Measurements from ENCODE around the gene KRTAP17-1.
"Not testable (repeated sequence)": the region's sequence is repeated elsewhere in the genome, so short reads cannot be mapped to it uniquely, and the experiment has no call there.

Gene KRTAP17-1, protein sequence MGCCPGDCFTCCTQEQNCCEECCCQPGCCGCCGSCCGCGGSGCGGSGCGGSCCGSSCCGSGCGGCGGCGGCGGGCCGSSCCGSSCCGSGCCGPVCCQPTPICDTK

DNA sequence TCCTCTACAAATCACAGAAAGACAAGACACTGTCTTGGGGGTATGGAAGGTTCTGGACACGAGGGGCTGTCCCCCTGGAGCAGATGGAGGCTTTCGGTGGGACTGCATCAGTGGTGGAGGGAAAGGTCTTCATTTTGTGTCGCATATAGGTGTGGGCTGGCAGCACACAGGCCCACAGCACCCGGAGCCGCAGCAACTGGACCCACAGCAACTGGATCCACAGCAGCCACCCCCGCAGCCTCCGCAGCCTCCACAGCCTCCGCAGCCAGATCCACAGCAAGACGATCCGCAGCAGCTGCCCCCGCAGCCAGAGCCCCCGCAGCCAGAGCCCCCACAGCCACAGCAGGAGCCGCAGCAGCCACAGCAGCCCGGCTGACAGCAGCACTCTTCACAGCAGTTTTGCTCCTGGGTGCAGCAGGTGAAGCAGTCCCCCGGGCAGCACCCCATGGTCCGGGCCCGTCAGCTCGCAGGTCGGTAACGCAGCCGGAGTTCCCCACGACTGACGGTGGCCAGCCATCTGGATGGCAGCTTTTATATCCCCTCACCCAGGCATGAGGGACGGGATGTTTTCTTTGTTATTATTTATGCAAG, at the start of gene KRTAP17-1:
Gene KRTAP17-1, minus strand, starts transcription at position 507 of the 591 bp plus-strand sequence. Its CDS starts 60 bp downstream, at position 447.
- Histone ChIP-seq H3K9me3 (ENCODE audit: control insufficient read depth in 2 of 2, low read length in 2 of 2) (no peaks in the 10 kb centered on the region), H3K4me3 (ENCODE audit: low read length in 2 of 2) (no peak within 1 kb of the TSS), H3K27me3 (ENCODE audit: control insufficient read depth in 2 of 2, insufficient read depth in 2 of 2, low read length in 2 of 2) (peaks cover 2 to 6% of the 10 kb centered on the region in 2 donors), H3K36me3 (ENCODE audit: control insufficient read depth in 2 of 2, insufficient read depth in 2 of 2, low read length in 2 of 2) (no peaks in the 10 kb centered on the region), H3K9ac (ENCODE audit: low read depth in 1 of 2, low read length in 2 of 2) (no peak within 1 kb of the TSS), H3K27ac (ENCODE audit: low read depth in 2 of 2, low read length in 2 of 2) (no peak within 1 kb of the TSS), H3K4me1 (ENCODE audit: control insufficient read depth in 2 of 2, insufficient read depth in 2 of 2, low read length in 2 of 2) (no peaks in the 10 kb centered on the region)

DNA sequence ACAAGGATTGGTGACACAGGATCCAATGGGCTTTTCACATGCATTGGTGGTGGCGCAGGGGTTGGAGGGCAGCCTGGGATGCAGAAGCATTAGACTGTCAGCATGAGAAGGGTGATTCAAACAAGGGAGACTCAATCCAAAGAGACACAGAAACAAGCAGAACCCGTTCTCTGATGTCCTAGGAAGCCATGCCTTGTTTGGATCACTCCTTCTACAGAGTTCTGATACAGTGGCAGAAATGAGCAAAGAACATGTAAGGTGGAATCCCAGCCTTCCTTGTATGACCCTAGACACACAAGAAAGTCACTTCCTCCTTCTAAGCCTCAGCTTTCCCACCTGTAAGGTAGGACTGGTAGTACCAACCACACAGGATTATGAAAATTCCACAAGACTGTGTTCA, 48.4 kb upstream of the KRTAP17-1 start:
- Histone ChIP-seq H3K27ac (ENCODE audit: low read depth in 2 of 2, low read length in 2 of 2) (no peak overlapping the region), H3K27me3 (ENCODE audit: control insufficient read depth in 2 of 2, insufficient read depth in 2 of 2, low read length in 2 of 2) (peaks cover 0 to 3% of the 10 kb centered on the region in 2 donors), H3K9me3 (ENCODE audit: control insufficient read depth in 2 of 2, low read length in 2 of 2) (no peaks in the 10 kb centered on the region), H3K36me3 (ENCODE audit: control insufficient read depth in 2 of 2, insufficient read depth in 2 of 2, low read length in 2 of 2) (no peaks in the 10 kb centered on the region), H3K4me3 (ENCODE audit: low read length in 2 of 2) (no peak overlapping the region), H3K4me1 (ENCODE audit: control insufficient read depth in 2 of 2, insufficient read depth in 2 of 2, low read length in 2 of 2) (no peaks in the 10 kb centered on the region), H3K9ac (ENCODE audit: low read depth in 1 of 2, low read length in 2 of 2) (no peak overlapping the region)

DNA sequence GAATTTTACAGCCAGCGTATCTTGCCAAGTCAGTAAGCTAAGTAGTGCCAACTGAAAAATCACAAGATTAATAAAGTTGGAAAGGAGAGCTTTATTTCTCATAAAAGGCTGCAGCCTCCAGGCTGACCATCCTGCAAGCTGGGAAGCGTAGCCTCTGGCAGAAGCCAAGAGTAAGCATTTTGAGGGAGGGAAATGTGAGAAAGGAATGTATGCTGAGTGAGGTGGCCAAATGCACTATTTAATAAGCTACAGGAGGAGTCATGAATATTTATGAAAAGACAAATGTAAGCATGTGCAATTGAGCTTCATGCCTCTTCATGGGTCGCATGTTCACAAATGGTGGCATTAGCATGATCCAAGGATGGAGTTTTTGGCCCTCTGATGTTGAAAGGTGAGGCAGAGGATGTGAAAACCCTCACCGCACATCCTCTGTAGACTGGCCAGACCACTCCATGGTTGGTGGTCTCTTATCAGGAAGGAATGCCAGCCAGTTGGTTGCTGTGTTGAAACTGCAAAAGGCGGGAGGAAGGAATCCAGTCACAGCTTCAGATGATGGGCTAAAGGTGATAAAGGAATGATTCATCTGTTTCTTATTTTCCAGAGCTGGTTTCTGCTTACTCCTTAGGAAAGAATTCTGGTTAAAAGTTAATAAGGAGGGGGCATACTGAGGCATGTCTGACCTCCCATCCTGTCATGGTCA, 44.9 kb upstream of the KRTAP17-1 start:
- no peak overlapping the region for H3K27ac ChIP-seq (ENCODE audit: low read depth in 2 of 2, low read length in 2 of 2)
- no peaks in the 10 kb centered on the region for H3K9me3 ChIP-seq (ENCODE audit: control insufficient read depth in 2 of 2, low read length in 2 of 2)
- H3K4me3 ChIP-seq (ENCODE audit: low read length in 2 of 2): no peak overlapping the region
- H3K4me1 ChIP-seq (ENCODE audit: control insufficient read depth in 2 of 2, insufficient read depth in 2 of 2, low read length in 2 of 2): no peaks in the 10 kb centered on the region
- H3K36me3 ChIP-seq (ENCODE audit: control insufficient read depth in 2 of 2, insufficient read depth in 2 of 2, low read length in 2 of 2): no peaks in the 10 kb centered on the region
- peaks cover 0 to 3% of the 10 kb centered on the region in 2 donors for H3K27me3 ChIP-seq (ENCODE audit: control insufficient read depth in 2 of 2, insufficient read depth in 2 of 2, low read length in 2 of 2)
- H3K9ac ChIP-seq (ENCODE audit: low read depth in 1 of 2, low read length in 2 of 2): no peak overlapping the region

DNA sequence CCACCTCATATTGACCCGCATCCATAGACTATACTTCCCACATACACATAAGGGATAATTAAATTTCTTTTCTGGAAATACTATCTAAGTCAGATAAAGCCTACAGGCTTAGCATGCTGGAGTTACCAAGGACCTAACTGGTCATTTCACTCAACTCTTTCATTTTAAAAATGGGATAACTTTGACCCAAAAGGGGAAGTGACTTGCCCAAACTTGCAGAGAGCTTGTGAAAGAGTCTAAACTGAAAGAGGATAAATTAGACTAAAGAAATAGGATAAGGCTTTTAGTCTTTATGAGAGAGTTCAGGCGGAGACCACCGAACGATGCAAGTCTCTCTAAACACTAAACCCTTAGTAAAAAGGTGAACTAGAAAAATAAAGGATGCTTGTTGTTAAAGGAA, 39.0 kb upstream of the KRTAP17-1 start:
- no peak overlapping the region for H3K9ac ChIP-seq (ENCODE audit: low read depth in 1 of 2, low read length in 2 of 2)
- H3K4me1 ChIP-seq (ENCODE audit: control insufficient read depth in 2 of 2, insufficient read depth in 2 of 2, low read length in 2 of 2): no peaks in the 10 kb centered on the region
- H3K36me3 ChIP-seq (ENCODE audit: control insufficient read depth in 2 of 2, insufficient read depth in 2 of 2, low read length in 2 of 2): no peaks in the 10 kb centered on the region
- peaks cover 0 to 4% of the 10 kb centered on the region in 2 donors for H3K27me3 ChIP-seq (ENCODE audit: control insufficient read depth in 2 of 2, insufficient read depth in 2 of 2, low read length in 2 of 2)
- H3K9me3 ChIP-seq (ENCODE audit: control insufficient read depth in 2 of 2, low read length in 2 of 2): no peaks in the 10 kb centered on the region
- H3K4me3 ChIP-seq (ENCODE audit: low read length in 2 of 2): no peak overlapping the region
- no peak overlapping the region for H3K27ac ChIP-seq (ENCODE audit: low read depth in 2 of 2, low read length in 2 of 2)

DNA sequence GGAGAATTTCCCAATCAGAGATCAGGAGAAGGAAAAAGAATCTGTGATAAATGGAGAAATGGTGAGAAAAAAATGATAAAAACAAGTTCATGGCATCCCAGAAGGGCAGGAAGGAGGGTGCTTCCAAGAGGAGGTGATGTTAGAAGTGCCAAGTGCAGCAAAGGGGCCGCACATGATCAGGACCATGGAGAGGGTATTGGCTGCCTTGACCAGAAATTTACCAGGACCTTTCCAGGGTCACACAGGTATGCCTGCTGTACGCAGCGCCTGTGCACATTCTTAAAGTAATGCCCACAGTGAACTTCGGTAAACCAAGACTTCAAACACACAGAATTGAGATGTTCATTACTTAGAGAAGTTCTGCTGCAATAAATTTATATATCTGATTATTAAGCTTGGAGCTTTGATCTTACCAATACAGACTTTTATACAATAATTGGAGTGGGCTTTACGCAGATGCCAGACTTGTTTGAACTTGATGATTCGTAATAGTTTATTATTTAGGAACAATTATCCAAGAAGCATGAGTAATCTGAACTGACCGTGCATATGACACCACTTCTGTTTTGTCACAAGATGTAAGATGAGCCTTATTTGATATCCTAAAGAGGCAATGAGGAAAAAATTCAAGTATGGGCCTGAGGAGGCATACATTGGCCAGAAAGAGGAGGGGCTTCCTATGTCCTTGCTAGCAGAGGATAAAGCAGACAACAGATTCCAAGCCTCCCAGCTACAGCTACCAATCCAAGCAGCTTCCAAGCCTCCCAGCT, 37.3 kb upstream of the KRTAP17-1 start:
- H3K9me3 ChIP-seq (ENCODE audit: control insufficient read depth in 2 of 2, low read length in 2 of 2): no peaks in the 10 kb centered on the region
- H3K4me1 ChIP-seq (ENCODE audit: control insufficient read depth in 2 of 2, insufficient read depth in 2 of 2, low read length in 2 of 2): no peaks in the 10 kb centered on the region
- H3K27me3 ChIP-seq (ENCODE audit: control insufficient read depth in 2 of 2, insufficient read depth in 2 of 2, low read length in 2 of 2): peaks cover 0 to 4% of the 10 kb centered on the region in 2 donors
- H3K36me3 ChIP-seq (ENCODE audit: control insufficient read depth in 2 of 2, insufficient read depth in 2 of 2, low read length in 2 of 2): no peaks in the 10 kb centered on the region
- H3K27ac ChIP-seq (ENCODE audit: low read depth in 2 of 2, low read length in 2 of 2): no peak overlapping the region
- H3K9ac ChIP-seq (ENCODE audit: low read depth in 1 of 2, low read length in 2 of 2): no peak overlapping the region
- H3K4me3 ChIP-seq (ENCODE audit: low read length in 2 of 2): no peak overlapping the region

DNA sequence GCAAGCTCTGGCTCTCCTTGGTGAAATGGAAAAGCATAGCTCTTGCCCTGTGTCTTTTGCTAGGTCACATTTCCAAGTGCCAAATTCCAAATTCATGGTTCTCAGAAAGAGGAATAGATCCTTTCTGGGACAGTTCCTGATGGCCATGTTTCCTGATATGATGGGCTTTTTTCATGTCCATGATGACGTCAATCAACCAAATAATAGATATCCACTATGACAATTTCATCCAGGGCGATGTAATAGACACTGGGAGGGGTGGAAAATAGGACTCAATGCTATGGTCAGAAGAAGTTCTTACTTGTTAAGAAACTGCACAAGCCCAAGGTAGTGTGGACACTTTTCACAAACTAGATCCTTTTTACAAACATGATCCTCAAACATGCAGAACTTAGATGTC, 35.7 kb upstream of the KRTAP17-1 start:
- no peaks in the 10 kb centered on the region for H3K4me1 ChIP-seq (ENCODE audit: control insufficient read depth in 2 of 2, insufficient read depth in 2 of 2, low read length in 2 of 2)
- no peaks in the 10 kb centered on the region for H3K9me3 ChIP-seq (ENCODE audit: control insufficient read depth in 2 of 2, low read length in 2 of 2)
- peaks cover 0 to 4% of the 10 kb centered on the region in 2 donors for H3K27me3 ChIP-seq (ENCODE audit: control insufficient read depth in 2 of 2, insufficient read depth in 2 of 2, low read length in 2 of 2)
- no peaks in the 10 kb centered on the region for H3K36me3 ChIP-seq (ENCODE audit: control insufficient read depth in 2 of 2, insufficient read depth in 2 of 2, low read length in 2 of 2)
- H3K9ac ChIP-seq (ENCODE audit: low read depth in 1 of 2, low read length in 2 of 2): no peak overlapping the region
- H3K4me3 ChIP-seq (ENCODE audit: low read length in 2 of 2): no peak overlapping the region
- H3K27ac ChIP-seq (ENCODE audit: low read depth in 2 of 2, low read length in 2 of 2): no peak overlapping the region

DNA sequence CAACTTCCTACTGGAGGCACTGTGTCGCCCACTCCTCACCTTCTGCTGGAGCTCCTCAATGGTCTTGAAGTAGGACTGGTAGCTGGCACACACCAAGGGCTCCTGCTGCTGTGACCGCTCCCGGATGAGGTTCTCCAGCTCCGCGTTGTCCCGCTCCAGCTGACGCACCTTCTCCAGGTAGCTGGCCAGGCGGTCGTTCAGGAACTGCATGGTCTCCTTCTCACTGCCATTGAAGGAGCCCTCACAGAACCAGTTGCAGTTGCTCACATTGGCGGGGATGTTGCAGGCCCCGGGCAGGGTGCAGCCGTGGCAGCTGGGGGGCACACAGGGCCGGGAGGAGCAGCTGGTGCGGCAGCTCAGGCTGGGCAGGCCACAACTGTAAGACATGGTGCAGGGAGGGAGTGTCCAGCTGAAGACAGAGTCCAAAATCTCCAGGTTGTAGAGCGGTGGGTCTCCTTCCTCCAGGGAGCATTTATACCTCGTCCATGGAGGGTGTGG, 34.9 kb upstream of the KRTAP17-1 start, which contains the start of gene KRT33A:
Gene KRT33A, minus strand, starts transcription at position 448 of the 498 bp plus-strand sequence. Its CDS starts 61 bp downstream, at position 387.
- not testable (repeated sequence) for H3K27ac ChIP-seq (ENCODE audit: low read depth in 2 of 2, low read length in 2 of 2); H3K4me1 ChIP-seq (ENCODE audit: control insufficient read depth in 2 of 2, insufficient read depth in 2 of 2, low read length in 2 of 2); H3K9ac ChIP-seq (ENCODE audit: low read depth in 1 of 2, low read length in 2 of 2); H3K36me3 ChIP-seq (ENCODE audit: control insufficient read depth in 2 of 2, insufficient read depth in 2 of 2, low read length in 2 of 2); H3K4me3 ChIP-seq (ENCODE audit: low read length in 2 of 2); H3K27me3 ChIP-seq (ENCODE audit: control insufficient read depth in 2 of 2, insufficient read depth in 2 of 2, low read length in 2 of 2); H3K9me3 ChIP-seq (ENCODE audit: control insufficient read depth in 2 of 2, low read length in 2 of 2)

DNA sequence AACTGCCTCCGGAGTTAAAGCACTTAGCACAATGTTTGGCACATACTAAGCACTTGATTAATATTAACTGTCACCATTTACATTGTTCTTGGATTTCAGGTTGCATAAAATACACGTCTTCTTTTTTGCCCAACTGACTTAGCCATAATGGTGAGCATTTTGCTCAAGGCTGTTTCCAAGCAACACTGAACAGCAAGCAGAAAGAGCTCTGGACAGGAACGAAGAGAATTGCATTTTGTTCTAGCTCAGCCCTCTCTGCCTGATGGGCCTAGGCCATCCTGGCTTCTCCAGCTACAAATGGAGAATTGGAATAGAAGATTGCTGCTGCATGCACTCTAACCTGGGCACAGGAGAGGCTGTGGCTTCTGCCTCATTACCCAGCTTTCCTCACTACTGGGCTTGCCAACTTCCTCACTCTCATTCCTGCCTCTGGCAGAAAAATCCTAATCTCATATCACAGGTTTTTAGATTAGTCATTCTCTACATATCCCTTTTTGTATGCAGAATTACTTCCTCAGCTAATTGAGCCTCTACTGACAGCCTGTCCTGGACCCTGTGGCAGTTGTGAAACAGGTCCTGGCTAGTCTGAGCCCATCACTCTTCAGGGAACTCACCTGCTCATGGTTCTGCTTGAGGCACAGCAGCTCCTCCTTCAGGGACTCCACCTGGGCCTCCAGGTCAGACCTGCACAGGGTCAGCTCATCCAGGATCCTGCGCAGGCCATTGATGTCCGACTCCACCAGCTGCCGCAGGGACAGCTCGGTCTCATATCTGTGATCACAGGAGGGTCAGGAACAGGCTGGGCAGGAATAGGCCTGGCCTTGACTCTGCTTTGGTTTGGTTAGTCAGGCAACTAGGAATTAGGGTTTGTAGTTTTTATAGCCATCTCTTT, 32.6 kb upstream of the KRTAP17-1 start:
- H3K4me1 ChIP-seq (ENCODE audit: control insufficient read depth in 2 of 2, insufficient read depth in 2 of 2, low read length in 2 of 2): no peaks in the 10 kb centered on the region
- no peaks in the 10 kb centered on the region for H3K27me3 ChIP-seq (ENCODE audit: control insufficient read depth in 2 of 2, insufficient read depth in 2 of 2, low read length in 2 of 2)
- no peak overlapping the region for H3K4me3 ChIP-seq (ENCODE audit: low read length in 2 of 2)
- H3K9ac ChIP-seq (ENCODE audit: low read depth in 1 of 2, low read length in 2 of 2): no peak overlapping the region
- H3K9me3 ChIP-seq (ENCODE audit: control insufficient read depth in 2 of 2, low read length in 2 of 2): no peaks in the 10 kb centered on the region
- no peaks in the 10 kb centered on the region for H3K36me3 ChIP-seq (ENCODE audit: control insufficient read depth in 2 of 2, insufficient read depth in 2 of 2, low read length in 2 of 2)
- no peak overlapping the region for H3K27ac ChIP-seq (ENCODE audit: low read depth in 2 of 2, low read length in 2 of 2)

DNA sequence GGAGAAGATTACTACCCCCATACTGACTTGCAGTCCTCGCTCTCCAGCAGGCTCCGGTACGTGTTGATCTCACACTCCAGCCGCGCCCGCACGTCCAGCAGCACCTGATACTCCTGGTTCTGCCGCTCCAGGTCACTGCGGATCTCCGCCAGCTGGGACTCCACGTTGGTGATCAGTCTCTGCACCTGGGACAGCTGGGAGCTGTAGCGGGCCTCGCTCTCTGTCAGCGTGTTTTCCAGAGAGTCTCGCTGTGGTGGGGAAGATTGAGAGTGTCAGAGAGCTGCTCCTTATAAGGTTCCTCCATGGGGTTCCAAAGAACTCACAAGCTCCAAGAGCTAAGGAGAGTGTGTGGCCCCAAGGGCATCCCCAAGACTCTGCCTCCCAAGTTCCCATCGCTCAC, 30.9 kb upstream of the KRTAP17-1 start:
- H3K27ac ChIP-seq (ENCODE audit: low read depth in 2 of 2, low read length in 2 of 2); H3K27me3 ChIP-seq (ENCODE audit: control insufficient read depth in 2 of 2, insufficient read depth in 2 of 2, low read length in 2 of 2); H3K4me3 ChIP-seq (ENCODE audit: low read length in 2 of 2): not testable (repeated sequence)

More for the DNA sequence above, 30.9 kb upstream of the KRTAP17-1 start:
- H3K4me1 ChIP-seq (ENCODE audit: control insufficient read depth in 2 of 2, insufficient read depth in 2 of 2, low read length in 2 of 2); H3K36me3 ChIP-seq (ENCODE audit: control insufficient read depth in 2 of 2, insufficient read depth in 2 of 2, low read length in 2 of 2); H3K9me3 ChIP-seq (ENCODE audit: control insufficient read depth in 2 of 2, low read length in 2 of 2); H3K9ac ChIP-seq (ENCODE audit: low read depth in 1 of 2, low read length in 2 of 2): not testable (repeated sequence)
